NCI-H345 (cell line): ENCODE results near the gene C1orf87.

Experiments used
- DNase-seq: peaks from one replicate; lab custom pipeline; 2025; lab: John Stamatoyannopoulos, UW

The C1orf87 gene

GRCh38 chr1:60073605-60074278 is at the start of gene C1orf87:
C1orf87 (minus strand) TSS chr1:60073770; CDS start chr1:60072643, 1,127 bp downstream.
- no peak for DNase-seq

DNA sequence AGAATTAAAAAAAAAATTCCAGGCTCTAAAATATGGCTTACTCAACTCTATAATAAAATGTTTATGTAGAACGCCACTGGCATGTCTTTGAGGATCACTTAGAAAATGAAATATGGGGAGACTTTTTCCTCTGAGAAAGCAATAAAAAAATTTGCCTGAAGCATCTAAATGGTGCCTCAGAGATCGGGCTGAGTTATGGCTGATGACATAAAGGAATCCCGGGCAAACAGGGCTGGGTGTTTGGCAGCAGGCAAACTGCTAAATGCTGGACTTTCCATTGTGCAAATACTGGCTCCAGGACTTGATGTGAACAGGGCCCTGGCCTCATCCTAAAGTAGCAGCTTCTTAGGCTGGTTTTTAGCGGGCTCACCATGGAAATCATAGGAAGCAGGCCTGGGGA is 44.5 kb upstream of the C1orf87 start:
- no peak for DNase-seq

- DNase-seq: no peak
Observed at GRCh38 chr1:60114745-60115318, 41.3 kb upstream of the C1orf87 start.

DNA sequence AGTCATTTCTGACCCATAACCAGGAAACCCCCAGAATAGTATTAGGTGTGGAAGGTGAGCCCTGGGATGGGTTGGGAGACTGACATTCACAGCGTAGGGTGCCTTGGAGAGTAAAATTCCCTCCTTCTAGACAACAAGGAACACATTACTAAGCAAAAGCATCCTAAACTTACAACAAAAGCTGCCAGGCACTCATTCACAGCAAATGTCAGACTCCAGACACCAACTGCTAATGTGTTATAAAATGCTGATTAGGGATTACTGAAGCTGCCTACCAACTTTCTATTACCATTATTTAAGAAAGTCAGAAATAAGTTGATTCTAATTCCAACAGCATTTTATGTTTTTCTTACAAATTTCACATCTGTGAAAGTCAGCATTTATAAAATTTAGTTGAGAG is 40.0 kb upstream of the C1orf87 start:
- DNase-seq: no peak

DNA sequence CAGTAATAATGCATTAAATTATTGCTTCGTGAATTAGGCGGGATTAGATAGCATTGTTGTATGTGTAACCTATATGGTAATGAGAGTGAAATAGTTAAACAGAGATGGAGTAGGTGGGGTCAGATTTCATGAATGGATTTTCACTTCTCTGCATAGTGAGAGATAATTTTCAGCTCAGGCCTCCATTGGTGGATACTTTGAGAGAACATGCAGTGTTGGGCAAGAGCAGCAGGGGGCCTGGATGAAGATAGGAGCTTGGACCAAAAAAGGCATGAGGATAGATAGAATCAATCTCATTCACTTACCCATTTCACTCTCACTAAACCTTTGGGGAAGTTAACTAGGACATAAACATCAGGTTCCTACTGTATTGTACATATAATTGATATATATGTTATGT is 39.5 kb upstream of the C1orf87 start:
- no peak for DNase-seq

DNA sequence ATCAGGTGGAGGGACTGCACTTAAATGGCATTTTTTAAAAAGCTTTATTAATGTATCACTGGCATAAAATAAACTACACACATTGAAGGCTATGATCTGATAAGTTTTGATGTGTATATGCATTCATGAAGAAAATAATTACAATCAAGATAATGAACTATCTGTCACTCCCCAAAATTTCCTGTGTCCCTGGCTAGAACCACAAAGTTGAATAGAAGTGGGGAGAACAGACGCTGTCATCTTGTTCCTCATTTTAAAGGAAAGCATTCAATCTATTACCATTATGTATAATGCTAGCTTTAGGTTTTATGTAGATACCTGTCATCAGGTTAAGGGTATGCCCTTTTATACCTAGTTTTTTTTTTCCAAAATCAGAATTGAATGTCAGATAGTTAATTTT is 38.1 kb upstream of the C1orf87 start:
- DNase-seq: no peak

DNA sequence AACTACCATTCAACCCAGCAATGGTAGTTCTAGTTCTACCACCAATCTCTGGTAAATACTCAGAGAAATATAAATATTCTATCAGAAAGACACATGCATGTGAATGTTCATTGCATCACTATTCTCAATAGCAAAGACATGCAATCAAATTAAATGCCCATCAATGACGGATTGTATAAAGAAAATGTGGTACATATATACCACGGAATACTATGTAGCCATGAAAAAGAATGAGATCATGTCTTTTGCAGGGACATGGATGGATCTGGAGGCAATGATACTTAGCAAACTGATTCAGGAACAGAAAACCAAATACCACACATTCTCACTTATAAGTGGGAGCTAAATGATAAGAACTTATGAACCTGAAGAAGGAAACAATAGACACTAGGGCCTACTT is 37.5 kb upstream of the C1orf87 start:
- no peak for DNase-seq

- DNase-seq: peak; percentile 63
Observed at GRCh38 chr1:60108196-60108595, 34.6 kb upstream of the C1orf87 start.

- DNase-seq: no peak
Observed at GRCh38 chr1:60103186-60103585, 29.6 kb upstream of the C1orf87 start.

DNA sequence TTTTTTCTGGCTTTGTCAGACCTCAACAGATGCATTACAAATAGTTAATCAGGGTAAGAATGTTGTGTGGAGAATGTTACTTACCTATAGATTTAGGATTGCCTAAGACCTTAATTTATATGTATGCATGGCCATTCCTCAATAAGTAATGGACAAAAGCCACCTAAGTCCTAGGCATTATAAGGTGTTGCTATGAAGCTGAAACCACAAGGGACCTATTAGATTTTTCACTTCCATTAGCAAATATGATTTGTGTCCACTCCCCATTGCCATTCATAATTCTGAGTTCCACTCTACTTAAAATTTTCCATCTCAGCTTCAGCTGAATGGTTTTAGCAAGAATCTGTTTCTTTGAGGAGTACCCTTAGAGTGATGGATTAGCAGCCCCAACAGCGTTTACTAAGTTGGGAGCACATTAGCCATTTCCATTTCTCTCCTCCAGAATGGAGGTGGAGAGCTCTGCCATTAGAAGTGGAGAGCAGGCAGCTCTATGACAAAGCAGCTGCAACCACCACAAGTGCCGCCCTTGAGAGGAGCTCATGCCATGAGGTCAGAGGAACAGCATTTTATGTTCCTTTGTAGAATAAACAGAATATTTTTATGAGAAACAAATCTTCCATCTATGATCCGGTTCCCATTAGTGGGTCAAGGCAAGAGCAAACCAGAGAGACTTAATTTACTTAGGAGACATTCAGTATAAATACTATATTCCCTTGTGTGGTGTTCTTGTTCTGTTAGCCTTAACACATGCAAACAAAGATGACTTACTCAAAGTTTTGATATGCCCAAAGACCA is 28.9 kb upstream of the C1orf87 start:
- no peak for DNase-seq

- DNase-seq: no peak
Observed at GRCh38 chr1:60101516-60101915, 27.9 kb upstream of the C1orf87 start.

DNA sequence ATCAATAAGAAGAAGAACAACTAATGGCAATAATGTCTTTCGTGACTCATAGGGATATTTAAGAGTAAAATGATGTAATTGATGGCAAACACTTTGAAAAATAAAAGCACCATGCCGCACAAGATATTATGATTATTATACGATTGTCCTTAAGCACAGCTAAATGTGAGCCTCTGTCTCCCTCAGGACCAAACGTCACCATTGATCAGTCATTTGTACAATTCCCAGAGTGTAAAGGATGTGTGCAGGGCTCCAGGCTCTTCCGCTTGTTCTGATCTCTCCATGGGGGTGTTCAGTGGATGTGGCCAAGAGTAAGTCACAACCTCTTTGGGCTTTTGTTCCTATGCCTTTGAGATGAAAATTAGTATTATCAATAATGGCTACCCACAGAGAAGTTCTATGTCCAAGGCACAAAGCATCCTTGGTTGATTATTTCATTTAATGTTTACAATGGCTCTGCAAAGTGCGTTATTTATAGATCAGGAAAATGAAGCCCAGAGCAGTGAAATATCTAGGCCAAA is 17.7 kb upstream of the C1orf87 start:
- peak; percentile 27 for DNase-seq

GRCh38 chr1:60090655-60091054 is 17.1 kb upstream of the C1orf87 start:
- no peak for DNase-seq

GRCh38 chr1:60088620-60089155 is 15.1 kb upstream of the C1orf87 start:
- DNase-seq: no peak

GRCh38 chr1:60087681-60088080 is 14.1 kb upstream of the C1orf87 start:
- no peak for DNase-seq

DNA sequence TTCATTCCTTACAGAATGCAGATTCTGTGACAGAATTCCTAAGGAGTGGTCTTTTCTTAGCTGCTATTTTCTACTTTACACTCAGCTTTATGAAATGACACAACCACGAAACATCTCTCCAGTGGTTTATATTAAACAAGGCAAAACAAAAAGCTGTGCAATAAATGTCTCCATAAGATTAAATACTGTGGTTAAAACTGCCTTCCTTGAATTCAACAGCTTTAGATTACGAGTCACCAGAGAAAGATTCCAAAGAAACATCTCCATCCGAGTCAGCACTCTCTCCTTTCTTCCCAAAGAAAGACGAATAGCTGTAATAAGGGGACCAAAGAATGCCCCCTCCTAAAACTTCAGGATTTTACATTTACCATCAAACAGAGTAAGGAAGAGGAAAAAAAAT is 4.6 kb upstream of the C1orf87 start:
- no peak for DNase-seq

DNA sequence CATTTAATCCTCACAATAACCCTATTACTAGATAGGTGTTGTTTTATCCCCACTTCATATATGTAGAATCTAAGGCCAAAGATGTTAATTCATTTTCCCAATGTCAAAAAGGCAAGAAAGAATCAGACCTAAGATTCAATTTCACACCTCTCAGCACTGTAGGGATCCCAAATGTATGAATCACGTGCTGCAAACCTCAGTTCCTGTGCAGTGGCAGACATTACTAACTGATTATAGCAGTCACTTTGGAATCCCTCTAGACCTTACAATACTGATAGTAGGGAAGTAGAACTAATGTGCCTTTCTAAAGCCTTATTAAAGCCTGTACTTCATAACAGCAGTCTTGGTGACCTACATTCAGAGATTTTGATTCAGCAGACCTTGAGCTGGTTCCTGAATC is 2.3 kb downstream of the C1orf87 start:
- no peak for DNase-seq

DNA sequence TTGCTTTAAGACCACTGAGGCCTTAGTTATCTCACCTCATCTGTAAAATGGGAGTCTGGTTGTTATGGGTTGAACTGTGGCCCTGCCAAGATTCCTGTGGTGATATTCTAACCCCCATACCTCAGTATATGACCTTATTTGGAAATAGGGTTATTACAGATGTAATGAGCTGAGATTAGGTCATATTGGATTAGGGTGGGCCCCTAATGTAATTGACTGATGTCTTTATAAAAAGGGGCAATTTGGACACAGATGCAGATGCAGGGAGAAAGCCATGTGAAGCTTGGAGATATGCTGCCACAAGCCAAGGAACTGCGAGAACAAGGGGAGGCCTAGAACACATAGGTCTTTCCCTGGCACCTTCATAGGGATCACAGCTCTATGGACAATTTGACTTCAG is 3.9 kb downstream of the C1orf87 start:
- DNase-seq: no peak

DNA sequence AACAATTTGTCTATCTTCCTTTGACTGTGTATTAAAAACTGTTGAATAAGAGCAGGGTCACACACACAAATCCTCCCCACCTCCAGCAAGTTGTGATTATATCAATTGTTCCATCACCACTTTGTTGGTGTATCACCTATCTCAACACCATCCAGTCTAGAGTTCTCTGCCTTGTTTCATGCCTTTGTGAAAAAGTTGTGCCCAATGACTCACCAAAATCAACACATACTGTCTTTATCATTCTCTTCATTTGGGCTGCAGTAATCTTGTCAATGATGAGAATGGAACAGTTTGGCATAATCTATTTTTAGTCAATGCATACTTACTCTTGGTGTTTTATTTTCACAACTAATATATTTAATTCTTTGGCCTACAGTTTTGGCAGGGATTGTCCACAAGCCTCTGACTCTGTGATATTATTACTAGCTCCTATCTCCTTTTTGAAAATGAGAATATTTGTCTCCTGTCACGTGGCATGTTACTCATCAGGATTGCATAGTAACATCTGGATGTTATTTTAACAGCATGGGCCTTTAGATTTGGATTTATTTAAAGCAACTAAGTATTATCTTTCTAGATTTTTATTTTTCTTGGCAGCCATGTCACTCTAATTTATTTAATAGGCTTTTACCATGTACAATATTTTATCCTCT is 5.1 kb downstream of the C1orf87 start:
- DNase-seq: no peak

DNA sequence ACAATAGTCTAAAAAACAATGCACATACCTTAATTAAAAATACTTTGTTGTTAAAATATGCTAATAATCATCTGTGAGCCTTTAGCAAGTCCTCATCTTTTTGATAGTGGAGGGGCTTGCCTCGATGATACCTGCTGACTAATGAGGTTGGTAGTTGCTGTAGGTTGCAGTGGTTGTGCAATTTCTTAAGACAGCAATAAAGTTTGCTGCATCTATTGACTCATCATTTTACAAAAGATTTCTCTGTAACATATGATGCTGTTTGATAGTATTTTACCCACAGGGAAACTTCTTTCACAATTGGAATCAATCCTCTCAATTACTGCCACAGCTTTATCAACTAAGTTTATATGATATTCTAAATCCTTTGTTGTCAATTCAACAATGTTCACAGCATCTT is 7.6 kb downstream of the C1orf87 start:
- no peak for DNase-seq

DNA sequence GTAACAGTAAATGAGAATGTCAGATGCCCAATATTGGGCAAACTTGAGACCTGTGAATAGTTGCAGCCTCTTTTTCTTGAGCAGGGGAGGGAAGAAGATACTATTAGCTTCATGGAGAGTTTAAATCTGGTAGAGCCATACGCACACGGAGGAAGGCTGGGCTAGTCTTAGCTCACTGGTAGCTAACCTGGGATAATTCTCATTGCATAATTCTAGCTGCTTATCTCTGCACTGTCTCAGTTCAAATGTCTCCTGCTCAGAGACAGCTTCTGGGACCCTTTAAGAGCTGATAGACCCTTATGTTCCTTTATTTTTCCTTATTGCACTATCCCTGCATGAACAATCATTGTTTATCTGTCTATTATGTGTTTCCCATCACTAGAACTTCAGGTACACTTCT is 8.4 kb downstream of the C1orf87 start:
- no peak for DNase-seq

- no peak for DNase-seq
Observed at GRCh38 chr1:60063561-60063960, 10.0 kb downstream of the C1orf87 start.
